ENCODE results near the gene BEND5.

GRCh38 chr1:48741380-48741779 is 35.3 kb downstream of the BEND5 start:
- no peak for TF ChIP-seq MAX (IDR thresholded peaks at IDR 0.05; ENCODE audit: low read depth, low read length)
- no peak for TF ChIP-seq CTCF (IDR thresholded peaks at IDR 0.05; ENCODE audit: low read depth, low read length)
- TF ChIP-seq POLR2A (IDR thresholded peaks at IDR 0.05; ENCODE audit: extremely low read depth, insufficient read length), result no peak
